GM21723 (cell line): ENCODE data around the gene SWSAP1.
"Not testable (repeated sequence)": the region's sequence is repeated elsewhere in the genome, so short reads cannot be mapped to it uniquely, and the experiment has no call there.

ENCODE experiments used
- ATAC-seq: cut with Tn5 transposase; IDR thresholded peaks from one replicate; pipeline ENCODE4 v1.9.1; 2021; ENCODE audit warnings: mild to moderate bottlenecking, moderate library complexity; ENCODE audit not compliant: unreplicated experiment

The SWSAP1 gene

GRCh38 chr19:11377756-11378155, 3.3 kb downstream of the SWSAP1 start:
- ATAC-seq, result no peak

DNA sequence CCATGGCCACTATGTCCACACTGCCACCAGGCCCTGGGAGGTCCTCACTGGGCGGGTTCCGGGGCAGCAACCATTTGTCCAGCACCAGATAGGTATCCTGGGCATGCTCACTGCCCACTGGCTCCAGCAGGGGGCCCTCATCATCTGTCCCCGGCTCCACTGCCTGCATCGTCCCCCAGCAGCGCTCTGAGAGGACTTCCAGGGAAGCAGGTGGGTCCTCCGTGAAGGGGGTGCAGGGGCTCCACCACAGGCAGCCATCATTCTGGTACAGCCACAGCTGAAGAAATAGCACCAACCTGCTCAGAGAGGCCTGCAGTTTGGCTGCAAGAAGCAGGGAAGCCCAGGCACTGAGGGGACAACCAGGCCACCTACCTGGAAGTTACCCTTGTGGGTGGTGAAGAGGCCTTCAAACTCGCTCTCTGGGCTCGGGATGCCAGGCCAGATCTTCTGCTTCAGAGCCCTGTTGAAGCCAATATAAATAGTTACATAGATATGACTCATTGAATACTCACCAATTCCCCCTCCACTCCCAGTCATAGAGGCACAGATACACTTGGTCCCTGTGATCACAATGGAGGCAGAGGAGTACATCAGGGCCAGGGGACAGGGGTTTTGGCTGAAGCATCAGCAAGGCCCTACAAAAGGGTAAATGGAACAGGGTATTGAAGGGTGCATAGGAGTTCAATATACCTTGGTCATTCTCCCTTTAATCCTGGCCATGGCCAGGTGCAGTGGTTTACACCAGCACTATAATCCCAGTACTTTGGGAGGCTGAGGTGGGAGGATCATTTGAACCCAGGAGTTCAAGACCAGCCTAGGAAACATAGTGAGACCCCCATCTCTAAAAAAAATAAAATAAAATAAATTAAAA, 4.1 kb downstream of the SWSAP1 start:
- ATAC-seq, result no peak

- not testable (repeated sequence) for ATAC-seq
Measured at GRCh38 chr19:11379269-11379845, 4.9 kb downstream of the SWSAP1 start.

DNA sequence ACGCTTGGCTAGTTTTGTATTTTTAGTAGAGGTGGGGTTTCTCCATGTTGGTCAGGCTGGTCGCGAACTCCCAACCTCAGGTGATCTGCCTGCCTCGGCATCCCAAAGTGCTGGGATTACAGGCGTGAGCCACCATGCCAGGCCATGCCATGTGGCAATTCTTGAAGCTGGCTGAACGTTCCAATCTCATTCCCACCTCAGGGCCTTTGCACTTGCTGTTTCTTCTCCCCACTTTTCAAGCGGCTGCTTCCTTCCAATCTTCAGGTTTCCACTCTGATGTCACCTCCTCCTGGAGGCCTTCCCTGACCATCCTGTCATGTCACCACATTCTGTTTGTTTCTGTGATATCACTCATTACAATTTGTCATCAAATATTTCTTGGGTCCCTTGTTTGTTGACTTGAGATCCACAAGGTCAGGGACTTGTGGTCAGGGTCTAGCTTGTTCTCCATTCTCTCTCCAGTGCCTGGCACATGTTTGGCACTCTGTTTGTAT, 5.4 kb downstream of the SWSAP1 start:
- ATAC-seq, result no peak

DNA sequence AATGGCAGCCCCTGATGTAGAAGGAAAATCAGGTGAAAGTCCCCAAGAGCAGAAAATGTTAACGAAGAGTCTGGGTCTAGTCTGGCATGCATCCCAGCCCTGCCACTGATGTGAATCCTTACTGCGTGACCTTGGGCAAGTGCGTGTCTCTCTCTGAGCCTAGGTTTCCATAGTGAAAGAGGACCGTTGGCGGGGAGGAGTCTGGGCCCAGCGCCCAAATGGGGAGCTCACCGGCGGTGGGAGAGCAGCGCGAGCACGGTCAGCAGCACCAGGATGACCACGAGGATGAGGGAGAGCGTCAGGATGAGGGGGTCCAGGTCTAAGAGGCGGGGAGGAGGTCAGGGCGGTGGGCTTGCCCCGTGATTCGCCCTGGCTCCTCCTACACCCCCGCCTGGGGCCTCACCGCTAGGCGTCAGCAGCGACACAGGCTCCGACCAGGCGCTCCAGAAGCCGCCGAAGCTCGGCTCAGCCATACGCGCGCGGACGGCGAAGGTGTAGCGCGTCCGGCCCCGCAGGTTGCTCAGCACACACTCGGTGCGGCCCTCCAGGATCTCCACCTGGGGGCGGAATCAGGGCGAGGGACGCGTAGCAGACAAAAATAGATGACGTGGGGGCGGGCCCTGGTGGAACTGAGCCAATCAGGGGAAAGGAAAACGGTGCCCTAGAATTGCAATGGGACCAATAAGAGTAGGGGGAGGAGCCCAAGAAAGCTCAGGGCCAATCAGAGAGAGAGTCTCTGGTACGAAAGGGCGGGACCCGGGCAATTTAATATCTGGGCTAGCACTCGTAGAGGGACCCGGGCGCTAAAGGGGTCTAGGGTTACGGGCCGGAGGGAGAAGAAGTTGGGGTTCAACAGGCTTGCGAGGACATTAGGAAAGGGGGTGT, 6.4 kb downstream of the SWSAP1 start:
- peak; percentile 69 for ATAC-seq

- no peak for ATAC-seq
Measured at GRCh38 chr19:11382898-11383705, 8.6 kb downstream of the SWSAP1 start.

- no peak for ATAC-seq
Measured at GRCh38 chr19:11383706-11384048, 9.2 kb downstream of the SWSAP1 start.

- no peak for ATAC-seq
Measured at GRCh38 chr19:11384778-11385129, 10.3 kb downstream of the SWSAP1 start.

GRCh38 chr19:11387162-11388034, 12.9 kb downstream of the SWSAP1 start:
- ATAC-seq, result no peak

- no peak for ATAC-seq
Measured at GRCh38 chr19:11390359-11390758, 15.9 kb downstream of the SWSAP1 start.

GRCh38 chr19:11390933-11391680, 16.6 kb downstream of the SWSAP1 start:
- ATAC-seq, result no peak

DNA sequence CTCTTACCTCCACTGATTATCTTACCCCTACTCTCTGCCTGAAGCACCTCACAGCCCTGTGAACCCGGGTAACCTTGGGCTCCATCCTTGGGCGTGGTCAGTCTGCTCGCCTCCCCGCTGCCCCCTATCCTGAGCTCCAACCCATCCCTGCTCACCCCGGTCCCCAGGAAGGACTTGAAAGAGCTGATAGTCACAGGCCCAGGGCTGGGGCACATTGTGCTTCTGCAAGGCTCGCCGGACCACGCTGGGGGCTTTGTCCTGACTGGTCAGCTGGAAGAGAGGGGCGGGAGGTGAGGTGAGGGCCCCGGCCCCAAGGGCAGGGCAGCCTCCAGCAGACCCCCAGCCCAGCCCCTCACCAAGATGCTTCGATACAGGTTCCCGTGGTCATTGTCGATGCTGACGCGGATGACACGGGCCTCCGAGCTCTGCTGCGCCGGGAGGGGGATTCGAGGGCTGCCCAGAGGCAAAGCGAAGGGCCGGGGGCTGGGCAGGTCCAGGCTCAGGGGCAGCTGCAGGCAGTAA, 22.7 kb downstream of the SWSAP1 start:
- ATAC-seq, result no peak

GRCh38 chr19:11399667-11400066, 25.2 kb downstream of the SWSAP1 start:
- no peak for ATAC-seq

- no peak for ATAC-seq
Measured at GRCh38 chr19:11400798-11401197, 26.3 kb downstream of the SWSAP1 start.

DNA sequence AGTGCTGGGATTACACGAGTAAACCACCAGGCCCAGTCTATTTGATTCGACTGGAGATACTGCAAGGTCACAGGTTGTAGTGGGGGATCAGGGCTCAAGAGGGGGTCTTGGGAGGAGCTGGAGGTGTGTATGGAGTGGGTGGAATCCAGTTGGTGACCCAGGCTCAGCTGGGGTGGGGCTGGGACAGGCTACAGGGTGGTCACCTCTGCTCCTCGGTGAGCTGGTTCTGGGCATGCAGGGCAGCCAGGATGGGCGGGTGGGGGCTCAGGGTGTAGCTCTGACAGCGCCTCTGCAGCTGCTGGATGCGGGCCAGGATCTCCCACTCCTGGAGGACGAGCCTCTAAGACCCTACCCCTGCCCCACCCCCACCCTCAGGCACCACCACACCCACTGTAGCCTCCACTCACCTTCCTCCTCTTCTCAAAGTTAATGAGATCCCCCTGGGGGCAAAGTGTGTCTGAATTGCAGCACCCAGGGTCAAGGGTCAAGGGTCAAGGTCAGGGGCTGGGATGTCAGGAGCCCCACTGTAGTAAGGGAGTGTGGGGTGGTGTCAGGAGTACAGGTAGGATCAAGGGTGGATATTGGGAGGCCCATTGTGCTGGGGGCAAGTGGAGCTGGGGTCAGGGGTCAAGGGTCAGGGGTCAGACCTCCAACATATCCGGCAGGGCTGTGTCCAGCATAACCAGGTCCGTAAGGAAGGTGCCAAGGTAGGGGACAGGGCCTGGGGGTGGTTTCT, 27.5 kb downstream of the SWSAP1 start:
- no peak for ATAC-seq

DNA sequence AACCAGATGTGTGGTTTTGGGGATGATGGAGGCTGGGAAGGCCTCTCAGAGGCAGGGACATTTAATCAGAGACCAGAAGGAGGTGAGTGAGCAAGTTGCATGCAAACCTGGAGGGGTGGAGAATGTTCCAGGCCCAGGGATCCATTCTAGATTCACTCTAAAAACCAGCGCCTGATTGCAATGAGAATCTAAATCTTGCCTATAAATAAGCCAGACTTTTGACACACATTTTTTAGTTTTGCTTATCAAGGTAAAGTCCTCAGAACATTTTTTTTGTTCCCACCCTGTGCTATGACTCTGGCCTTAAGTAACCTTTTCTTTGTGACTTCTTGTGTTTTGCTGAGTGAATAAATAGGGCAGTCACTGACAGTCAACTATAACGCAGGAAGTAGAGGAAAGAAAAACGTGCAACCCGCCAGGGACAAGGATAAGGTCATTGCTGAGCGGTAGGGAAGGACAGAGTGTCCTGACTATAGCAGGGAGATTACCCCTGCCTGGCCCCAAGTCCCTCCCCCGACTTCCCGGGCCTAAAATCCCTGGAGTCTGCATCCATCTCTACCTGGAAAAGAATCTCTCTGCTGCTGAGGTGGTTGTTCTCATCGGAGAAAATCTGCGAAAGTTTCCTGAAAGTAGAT, 30.2 kb downstream of the SWSAP1 start:
- no peak for ATAC-seq

DNA sequence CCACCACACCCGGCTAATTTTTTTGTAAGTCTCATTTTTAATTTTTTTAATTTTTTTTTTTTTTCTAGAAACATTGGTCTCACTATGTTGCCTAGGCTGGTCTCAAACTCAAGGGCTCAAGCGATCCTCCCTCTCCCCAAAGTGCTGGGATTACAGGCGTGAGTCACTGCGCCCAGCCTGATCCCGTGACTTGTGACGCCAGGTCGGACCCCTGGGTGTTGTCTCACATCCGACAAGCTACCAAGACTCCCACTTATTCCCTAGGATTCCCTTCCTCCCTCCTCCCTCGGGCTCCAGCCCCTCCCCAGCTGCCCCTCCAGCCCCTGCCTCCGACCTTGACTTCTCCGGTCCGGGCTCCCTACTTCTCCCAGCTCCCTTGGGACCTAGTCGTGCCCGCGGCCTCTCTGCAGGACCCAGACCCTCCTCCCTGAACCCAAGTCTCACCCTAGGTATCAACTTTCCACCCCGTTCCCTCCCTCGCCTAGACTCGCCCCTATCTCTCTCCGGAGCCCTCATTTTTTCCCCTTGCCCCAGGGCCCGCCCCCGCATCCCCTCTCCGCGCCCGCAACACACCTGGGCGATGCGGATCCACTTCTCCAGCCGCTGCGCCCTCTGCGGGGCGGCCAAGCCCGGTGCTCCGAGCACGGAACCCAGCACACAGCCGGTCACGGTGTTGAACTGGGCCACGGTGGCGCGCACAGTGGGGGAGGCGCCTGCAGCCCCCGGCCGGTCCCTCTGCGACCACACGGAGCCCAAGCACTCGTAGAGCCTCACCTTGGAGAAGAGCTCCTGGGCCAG, 31.6 kb downstream of the SWSAP1 start:
- ATAC-seq, result no peak
